OCI-M2 (cell line): ENCODE results near the gene TATDN2.
"Not testable (repeated sequence)": the region's sequence is repeated elsewhere in the genome, so short reads cannot be mapped to it uniquely, and the experiment has no call there.

Experiments
- DNase-seq: peaks from one replicate; lab custom pipeline; 2025; ENCODE audit not compliant: unreplicated experiment; lab: John Stamatoyannopoulos, UW

The TATDN2 gene

DNA sequence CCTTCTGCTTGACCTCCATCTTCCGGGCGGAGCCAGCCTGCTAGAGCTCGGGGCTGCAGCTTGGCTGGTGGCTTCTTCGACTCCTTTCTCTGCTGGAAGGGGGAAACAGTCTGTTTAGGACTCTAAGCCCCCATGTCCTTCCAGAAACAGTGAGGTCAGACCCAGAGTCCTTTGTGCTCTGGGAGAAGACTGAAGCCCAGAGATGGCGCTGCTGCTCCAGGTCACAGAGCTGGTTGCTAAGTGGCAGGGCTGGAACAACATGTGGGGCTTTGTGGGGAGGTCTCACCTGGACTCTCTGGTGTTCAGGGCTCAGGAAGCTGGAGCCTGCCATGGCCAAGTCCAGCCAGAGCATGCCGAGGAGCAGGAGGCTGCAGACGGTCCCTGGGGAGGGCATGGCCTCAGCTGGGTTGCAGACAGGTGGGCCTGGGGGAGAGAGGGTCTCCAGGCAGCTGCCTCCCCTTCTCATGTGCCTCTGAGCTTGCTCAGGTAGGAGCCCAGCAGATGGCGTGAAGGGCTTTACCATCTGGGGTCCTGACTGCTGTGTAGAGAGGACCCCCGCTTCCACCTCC, 41.6 kb downstream of the TATDN2 start:
- DNase-seq, result no peak

DNA sequence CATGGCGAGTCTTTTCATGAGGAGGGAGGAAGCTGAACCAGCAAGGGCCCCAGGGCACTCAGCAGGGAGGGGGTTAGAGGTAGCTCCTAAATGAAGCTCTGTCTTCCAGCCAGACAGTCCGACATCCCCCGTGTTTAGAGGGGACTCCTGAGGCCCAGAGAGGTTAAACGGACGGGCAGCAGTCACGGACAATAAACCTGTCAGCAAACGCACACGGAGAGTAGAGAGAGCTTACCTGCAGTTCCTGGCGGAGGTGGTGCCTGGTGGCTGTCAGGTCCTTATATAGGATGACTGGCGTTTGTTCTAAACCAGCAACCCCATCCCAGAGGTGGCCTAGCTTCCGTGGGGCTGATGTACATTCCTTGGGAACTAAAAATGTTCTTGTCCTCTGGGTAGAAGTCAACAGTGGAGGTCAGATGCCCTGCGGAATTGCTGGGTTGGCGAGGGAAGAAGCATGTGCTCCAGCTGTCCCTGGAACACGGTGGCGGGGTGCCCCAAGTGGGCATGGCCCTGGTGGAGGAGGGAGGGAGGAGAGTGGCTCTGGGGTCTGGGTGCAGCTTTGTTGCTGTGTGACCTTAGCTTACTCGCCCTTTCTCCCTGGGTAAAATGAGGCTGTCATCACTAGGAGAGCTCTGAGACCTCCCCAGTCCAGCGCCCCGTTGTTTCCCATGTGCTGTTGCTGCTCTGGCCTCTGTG, 42.4 kb downstream of the TATDN2 start:
- no peak for DNase-seq

DNA sequence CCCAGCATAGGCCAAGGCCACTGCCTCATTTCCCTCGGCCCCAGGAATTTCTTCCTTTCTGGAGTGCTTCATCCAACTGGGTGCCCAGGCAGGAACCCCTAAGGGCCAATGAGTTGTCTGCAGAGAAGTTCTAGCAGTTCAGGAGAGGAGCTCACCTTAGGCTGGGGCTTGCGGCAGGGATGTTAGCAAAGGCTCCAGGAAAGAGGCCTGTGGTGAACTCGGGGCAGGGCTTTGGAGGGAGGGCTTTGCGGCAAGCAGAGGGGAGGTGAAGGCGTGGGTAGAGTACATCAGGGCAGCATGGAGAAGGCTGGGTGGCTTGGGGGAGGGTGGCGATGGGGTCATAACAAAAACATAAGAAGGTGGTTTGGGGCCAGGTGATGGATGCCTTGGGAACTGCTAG, 43.4 kb downstream of the TATDN2 start:
- DNase-seq, result no peak

DNA sequence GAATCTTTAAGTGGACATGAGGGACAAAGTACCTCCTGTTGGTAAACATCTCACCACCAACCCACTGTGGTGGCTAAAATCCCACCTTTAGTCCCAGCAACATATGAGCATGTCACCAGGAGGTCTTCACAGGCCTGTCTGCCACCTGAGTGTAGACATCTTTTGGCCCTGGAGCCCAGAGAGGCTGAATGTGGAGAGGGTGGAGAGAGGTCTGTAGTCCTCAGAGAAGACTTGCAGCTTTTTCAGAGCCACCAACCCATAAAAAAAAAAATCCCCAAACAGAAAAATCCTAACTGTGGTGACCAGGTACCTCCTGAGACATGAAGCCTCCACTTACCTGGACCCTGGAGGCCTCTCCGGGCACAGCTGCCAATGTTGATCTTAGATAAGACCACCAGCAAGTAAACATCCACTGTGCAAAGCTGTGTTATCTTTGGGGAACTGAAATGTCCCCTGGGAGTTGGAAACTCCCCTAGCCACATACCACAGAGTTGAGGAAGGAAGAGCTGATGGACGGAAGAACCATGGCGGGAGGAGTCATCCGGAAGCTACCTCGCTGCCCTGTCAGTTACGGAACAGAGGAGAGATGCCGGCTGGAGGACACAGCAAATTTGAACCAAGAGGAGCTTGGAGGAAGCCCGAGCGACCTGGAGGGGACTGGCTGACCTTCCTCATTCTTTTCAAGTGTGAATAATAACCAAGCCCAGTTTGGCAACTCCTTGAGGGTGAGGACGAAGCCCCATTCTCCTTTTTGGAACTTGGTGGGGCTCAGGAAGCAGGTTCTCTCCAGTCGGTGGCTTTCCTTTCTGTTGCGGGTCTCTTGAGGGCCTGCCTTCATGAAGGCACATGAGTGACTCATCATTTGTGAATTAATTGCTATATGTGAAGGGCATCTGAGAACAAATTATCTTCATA, 44.5 kb downstream of the TATDN2 start, which contains the start of gene GHRL:
TSS of gene GHRL (minus strand) at position 443 of the 915 bp plus-strand sequence. CDS start 2,767 bp downstream, outside the sequence.
- DNase-seq, result no peak

DNA sequence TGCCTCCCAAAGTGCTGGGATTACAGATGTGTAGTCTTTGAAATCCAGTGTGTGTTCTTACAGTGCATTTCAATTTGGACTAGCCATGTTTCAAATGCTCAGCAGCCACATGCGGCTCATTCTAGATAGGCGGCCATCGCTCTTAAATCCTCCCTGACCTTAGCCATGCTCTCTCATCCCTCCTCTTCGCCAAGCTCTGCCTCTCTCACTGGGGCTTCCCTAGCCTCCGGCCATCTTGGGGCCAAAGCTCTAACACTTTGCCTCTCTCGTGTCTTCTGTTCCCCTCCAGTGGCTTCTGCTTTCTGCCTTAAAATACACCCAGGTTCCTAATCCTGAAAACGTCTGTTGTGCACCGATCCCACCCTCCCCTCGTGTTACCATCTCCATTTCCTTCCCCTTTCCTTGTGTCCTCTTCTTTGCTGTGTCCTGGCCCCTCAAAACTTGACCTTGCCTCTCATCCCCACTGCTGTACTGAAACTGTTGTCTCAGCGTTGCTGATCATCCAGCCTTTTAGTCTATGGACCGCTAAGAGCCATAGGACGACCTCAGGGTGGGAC, 45.8 kb downstream of the TATDN2 start:
- DNase-seq, result no peak

DNA sequence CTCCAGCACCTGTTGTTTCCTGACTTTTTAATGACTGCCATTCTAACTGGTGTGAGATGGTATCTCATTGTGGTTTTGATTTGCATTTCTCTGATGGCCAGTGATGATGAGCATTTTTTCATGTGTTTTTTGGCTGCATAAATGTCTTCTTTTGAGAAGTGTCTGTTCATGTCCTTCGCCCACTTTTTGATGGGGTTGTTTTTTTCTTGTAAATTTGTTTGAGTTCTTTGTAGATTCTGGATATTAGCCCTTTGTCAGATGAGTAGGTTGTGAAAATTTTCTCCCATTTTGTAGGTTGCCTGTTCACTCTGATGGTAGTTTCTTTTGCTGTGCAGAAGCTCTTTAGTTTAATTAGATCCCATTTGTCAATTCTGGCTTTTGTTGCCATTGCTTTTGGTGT, 49.8 kb downstream of the TATDN2 start:
- DNase-seq, result not testable (repeated sequence)

DNA sequence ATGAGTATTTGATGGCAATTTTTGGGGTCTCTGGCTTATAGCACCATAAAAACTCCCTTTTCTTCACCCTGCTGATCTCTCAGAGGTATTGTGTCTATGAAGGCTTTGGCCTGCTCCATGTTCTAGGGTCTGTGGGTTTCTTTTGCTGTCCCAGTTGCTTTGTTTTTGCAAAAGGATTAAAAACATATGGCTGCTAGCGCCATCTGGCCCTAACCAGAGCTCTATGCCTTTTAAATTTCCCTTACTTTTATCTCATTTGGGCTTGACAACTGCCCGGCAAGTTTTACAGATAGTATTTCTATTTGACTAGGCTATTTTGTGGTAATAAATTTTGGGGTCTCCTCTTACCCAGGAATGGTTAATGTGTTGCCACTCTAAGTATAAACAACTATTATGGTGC, 50.9 kb downstream of the TATDN2 start:
- DNase-seq, result no peak

DNA sequence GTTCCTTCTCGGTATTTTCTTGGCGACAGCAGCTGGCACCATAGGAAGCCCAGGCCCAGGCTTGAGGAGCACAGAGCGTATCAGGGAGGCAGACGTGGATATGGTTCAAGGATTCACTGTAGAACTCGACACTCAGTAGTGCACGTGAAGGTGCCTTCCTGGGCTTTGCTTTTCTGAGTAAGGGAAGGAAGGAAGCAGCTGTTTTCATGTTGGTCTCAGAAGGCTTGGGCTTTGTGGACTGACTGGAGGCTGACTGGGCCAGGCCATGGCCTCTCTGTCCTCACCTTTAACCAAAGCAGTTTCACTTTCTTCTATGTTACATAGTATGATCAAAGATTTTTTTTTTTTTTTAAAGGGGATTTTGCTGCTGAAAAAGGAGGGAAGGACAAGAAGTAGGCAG, 51.4 kb downstream of the TATDN2 start:
- DNase-seq, result no peak

DNA sequence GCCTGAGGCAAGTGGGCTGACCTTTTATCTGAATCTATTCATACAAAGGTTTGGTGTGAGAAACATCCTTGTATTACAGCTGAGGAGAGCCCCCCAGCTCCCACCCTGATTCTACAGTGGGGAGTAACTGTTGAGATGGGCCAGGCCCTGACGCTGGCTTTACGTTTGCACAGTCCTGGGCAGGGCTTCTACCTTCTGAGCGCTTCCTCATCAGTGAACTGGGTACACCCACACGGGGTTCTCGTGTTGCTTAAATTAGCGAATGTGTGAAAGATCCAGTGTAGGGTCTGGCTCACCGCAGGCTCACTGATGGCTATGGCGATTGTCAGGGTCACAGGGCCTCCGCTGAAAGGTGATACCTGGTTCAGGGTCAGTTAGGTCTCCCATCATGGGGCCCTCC, 51.8 kb downstream of the TATDN2 start:
- DNase-seq, result no peak

DNA sequence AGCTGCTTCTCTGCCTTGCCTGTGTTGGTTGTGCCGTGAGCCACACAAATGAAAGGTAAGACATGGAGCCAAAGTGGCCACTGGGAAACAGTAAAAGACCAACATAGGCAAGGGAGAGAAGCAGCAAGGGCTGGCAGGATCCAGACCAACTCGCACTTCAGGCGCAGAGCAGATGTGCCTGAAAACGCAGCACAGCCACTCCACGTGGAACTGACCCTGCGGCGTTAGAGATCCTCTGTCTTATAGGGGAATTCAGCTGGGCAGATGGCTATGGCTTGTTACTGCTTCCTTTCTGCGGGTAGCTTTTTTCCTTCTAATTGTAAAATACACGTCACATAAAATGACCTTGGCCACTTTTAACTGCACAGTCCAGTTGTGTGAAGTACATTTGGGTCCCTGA, 54.8 kb downstream of the TATDN2 start:
- DNase-seq, result no peak

DNA sequence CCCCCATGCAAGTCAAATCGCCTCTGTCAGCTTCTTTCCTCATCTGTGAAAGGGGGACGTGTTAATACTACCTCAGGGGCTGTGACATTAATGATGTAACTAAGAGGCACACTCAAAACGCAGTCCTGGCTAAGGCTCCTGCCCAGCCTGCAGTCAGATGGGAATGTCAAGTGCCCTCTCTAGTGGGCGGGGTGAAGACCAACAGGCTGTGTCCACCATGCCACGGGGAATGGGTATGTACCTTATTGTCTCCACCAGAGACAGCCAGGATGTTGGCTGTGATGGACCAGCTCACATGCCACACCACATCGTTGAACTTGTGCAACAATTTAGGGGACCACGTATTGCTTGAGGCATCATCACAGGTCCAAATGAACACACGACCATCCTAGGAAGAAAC, 55.5 kb downstream of the TATDN2 start:
- DNase-seq, result no peak

DNA sequence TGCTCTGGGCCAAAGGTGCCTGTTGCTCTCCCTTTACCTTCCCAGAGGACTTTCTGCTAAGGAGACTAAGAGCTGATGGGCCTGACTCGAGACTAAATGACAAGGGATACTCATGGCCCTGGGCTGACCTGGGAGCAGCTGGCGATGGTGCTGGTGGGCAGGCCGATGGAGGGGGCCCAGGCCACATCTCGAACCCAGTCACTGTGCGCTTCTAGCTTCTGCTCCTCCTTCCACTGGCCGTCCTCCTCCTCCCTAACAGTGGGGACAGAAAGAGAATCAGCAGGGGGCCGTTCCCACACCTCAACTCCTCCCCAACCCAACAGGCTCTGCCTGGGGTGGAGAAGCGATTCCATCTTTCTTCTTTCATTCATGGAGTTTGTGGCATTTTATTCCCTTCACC, 56.6 kb downstream of the TATDN2 start:
- DNase-seq, result no peak

DNA sequence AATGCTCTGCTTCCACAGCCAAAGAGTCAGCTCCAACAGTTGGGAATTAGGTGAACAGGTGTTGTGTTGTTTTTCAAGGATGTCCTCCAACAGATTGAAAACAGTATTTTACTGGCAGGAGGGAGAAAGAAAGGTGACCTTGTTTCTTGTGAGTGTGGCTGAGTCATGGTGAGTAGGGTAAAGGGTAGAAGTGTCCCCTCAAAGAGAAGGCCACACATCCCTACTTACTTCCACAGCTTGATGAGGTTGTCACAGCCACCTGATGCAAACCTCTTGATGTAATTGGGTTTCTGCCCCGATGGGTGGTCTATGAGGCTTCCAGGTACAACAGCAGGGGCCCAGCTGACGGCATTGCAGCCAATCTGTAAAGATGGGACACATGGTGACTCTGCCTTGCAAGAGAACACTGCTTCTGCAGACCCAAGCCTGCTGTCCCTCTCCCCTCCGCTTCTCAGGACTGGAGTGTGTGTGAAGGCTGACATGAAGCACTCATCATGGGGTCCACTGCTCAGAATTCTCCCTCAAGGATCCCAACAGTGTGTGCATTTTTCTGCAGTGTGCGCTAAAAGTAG, 57.2 kb downstream of the TATDN2 start:
- no peak for DNase-seq

DNA sequence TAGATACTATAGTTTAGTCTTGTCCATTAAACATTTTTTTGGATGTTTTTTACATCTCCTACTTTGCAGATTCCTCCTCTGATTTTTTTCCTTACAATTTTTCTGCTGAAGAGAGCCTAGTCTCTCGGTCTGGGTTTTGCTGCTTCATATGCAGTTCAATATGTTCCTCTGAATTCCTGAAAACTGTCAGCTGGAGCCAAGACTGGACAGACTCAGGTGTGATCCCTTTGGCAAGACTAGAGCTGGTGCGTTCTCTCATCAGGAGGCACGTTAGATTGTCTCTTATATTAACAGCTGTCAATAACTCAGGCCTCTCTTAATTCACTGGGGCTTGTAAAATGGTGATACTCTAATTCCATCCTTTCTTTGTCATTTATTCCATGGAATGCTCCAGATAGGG, 57.9 kb downstream of the TATDN2 start:
- DNase-seq, result no peak

DNA sequence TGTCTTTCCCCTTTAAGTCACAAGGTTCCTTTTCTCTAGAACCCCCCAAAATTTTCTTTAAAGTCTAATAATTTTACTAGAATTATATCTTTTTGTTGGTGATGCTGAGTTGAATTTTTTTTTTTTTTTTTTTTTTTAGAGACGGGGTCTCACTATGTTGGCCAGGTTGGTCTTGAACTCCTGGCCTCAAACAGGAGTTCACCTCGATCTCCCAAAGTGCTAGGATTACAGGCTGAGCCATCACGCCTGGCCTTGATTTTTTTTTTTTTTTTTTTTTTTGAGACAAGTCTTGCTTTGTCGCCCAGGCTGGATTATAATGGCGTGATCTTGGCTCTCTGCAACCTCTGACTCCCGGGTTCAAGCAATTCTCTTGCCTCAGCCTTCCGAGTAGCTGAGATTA, 60.4 kb downstream of the TATDN2 start:
- DNase-seq, result no peak

DNA sequence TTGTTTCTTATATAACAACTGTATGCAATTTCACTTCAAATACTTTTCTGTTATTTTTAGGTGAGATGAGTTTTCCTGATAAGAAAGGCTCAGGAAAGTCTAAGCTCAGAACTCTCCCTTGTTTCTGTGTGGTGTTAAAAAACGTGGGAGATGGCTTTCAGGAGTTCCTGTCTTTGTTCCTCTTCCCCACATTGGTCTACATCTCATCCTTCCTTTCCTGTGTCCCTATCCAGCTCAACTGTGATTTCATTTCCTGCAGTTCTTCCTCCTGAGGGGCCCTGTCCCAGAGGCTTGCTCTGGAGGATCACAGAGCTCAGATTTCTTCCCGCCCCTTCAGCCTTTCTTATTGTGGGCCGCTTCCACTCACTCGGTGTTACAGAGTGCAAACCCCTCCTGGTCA, 61.5 kb downstream of the TATDN2 start:
- no peak for DNase-seq

DNA sequence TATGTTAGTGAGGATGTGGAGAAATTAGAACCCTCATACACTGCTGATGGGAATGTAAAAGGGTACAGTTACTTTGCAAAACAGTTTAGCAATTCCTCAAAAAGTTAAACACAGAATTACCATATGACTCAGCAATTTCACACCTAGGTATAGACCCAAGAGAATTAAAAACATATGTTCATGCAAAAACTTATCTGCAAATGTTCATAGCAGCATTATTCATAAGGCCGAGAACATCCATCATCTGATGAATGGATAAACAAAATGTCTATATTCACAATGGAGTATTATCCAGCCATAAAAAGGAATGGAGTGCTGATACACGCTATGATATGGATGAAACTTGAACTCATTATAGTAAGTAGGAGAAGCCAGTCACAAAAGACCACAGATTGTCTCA, 62.3 kb downstream of the TATDN2 start:
- DNase-seq, result no peak

DNA sequence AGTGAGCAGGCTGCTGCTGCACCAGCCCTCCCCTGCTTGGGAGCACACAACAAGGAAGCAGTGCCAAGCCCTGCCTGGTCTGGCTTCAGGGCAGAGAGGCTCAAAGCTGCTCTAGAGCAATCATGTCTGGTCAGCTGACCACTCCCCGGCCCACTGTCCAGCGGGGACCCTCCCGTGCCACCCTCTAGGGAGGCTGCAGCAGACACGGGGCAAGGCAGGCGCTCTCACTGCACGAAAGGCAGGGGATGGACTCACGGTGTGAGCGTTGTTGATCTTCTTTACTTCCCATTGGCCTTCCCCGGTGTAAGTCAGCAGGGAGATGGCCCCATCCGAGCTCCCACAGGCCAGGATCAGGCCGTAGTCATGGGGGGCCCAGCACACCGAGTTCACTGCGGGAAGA, 63.5 kb downstream of the TATDN2 start:
- DNase-seq, result no peak

DNA sequence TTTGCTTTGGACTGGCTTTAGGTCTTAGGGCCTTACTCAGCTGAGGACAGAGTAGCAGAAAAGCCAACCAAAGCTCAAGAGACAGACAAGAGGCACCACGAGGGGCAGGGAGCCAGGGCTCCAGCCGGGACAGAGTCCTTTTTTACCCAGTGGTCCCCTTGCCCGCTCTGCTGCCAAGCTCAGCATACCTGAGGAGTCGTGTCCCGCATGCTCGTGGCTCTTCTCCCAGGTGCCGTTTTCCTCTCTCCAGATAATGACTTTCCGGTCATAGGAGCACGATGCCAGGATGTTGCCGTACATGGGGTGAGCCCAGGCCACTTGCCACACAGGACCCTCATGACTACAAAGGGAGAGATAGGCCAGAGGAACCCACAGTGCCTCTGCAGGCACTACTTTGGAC, 64.1 kb downstream of the TATDN2 start:
- no peak for DNase-seq

DNA sequence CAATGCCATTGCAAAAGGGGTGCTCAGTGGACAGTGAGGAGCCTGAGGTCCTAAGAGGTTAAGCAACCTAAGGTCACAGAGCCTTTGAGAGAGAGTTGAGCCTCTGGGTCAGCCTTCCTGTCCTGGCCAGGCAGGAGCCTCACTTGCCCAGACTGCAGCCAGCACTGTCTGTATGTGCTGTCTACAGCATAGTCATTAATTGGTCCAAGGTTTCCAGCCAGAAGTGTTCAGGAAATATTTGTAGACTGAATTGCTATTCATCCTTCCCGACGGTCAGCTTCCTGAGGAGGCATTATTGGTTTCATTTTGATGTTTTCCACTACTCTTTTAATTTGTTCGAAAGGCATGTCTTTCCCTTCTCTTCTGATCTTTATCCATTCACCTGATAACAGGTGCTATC, 64.6 kb downstream of the TATDN2 start:
- no peak for DNase-seq

DNA sequence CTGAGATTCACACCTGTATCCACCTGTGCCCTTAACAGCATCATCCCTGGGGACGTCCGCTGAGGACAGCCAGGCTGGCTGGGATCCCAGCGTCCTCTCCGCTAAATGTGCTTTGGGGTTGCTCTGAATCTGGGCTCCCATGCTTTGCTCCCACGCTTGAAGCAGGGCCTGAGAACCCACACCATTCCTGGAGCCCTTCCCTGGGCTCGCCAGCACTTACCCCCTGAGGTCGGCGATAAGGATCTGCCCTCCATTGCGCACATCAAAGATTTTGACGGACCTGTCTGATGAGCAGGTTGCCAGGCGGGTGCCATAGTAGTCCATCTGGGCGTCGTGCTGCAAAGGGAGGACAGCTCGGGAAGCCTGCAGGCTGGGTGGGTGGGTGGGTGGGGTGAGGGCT, 66.8 kb downstream of the TATDN2 start:
- DNase-seq, result no peak
